HG03066 (cell line): Measurements from ENCODE around the gene PDXP.
A peak's percentile ranks its signal among the peaks of the same experiment; 100 is the strongest.
"Not testable (repeated sequence)": the region's sequence is repeated elsewhere in the genome, so short reads cannot be mapped to it uniquely, and the experiment has no call there.

ENCODE experiments used
- ATAC-seq: cut with Tn5 transposase; IDR thresholded peaks from one replicate; pipeline ENCODE4 v1.9.1; 2021; ENCODE audit warnings: low read depth; ENCODE audit not compliant: unreplicated experiment

PDXP gene

GRCh38 chr22:37658133-37659065 is at the start of gene PDXP:
PDXP (plus strand) TSS chr22:37658723; CDS start chr22:37658783, 60 bp downstream.
- peak; percentile 89 for ATAC-seq

GRCh38 chr22:37609240-37610152 is 49.0 kb upstream of the PDXP start:
- no peak for ATAC-seq

- not testable (repeated sequence) for ATAC-seq
These were observed 48.4 kb upstream of the PDXP start for GRCh38 chr22:37610153-37610475.

- no peak for ATAC-seq
These were observed 47.9 kb upstream of the PDXP start for GRCh38 chr22:37610480-37611129.

- no peak for ATAC-seq
These were observed 47.3 kb upstream of the PDXP start for GRCh38 chr22:37611207-37611606.

GRCh38 chr22:37616201-37617083 is 42.1 kb upstream of the PDXP start:
- no peak for ATAC-seq

- no peak for ATAC-seq
These were observed 41.1 kb upstream of the PDXP start for GRCh38 chr22:37617431-37617830.

GRCh38 chr22:37618072-37618656 is 40.4 kb upstream of the PDXP start:
- ATAC-seq = no peak

GRCh38 chr22:37618674-37619073 is 39.8 kb upstream of the PDXP start:
- ATAC-seq = no peak

GRCh38 chr22:37619991-37620390 is 38.5 kb upstream of the PDXP start:
- no peak for ATAC-seq

GRCh38 chr22:37621352-37621860 is 37.1 kb upstream of the PDXP start:
- no peak for ATAC-seq

GRCh38 chr22:37623075-37624016 is 35.2 kb upstream of the PDXP start:
- no peak for ATAC-seq

GRCh38 chr22:37624017-37624365 is 34.5 kb upstream of the PDXP start:
- ATAC-seq = no peak

GRCh38 chr22:37624876-37625275 is 33.6 kb upstream of the PDXP start:
- ATAC-seq = no peak

GRCh38 chr22:37625737-37626136 is 32.8 kb upstream of the PDXP start:
- ATAC-seq = no peak

- ATAC-seq = no peak
These were observed 32.4 kb upstream of the PDXP start for GRCh38 chr22:37626144-37626543.

GRCh38 chr22:37626556-37627075 is 31.9 kb upstream of the PDXP start:
- no peak for ATAC-seq

- no peak for ATAC-seq
These were observed 31.4 kb upstream of the PDXP start for GRCh38 chr22:37627121-37627520.
